GM21367 (cell line): ENCODE measurements around the gene CDKL1.
"Not testable (repeated sequence)": the region's sequence is repeated elsewhere in the genome, so short reads cannot be mapped to it uniquely, and the experiment has no call there.

Experiments
- ATAC-seq: cut with Tn5 transposase; IDR thresholded peaks from one replicate; pipeline ENCODE4 v1.9.1; 2021; ENCODE audit not compliant: unreplicated experiment

The CDKL1 gene

DNA sequence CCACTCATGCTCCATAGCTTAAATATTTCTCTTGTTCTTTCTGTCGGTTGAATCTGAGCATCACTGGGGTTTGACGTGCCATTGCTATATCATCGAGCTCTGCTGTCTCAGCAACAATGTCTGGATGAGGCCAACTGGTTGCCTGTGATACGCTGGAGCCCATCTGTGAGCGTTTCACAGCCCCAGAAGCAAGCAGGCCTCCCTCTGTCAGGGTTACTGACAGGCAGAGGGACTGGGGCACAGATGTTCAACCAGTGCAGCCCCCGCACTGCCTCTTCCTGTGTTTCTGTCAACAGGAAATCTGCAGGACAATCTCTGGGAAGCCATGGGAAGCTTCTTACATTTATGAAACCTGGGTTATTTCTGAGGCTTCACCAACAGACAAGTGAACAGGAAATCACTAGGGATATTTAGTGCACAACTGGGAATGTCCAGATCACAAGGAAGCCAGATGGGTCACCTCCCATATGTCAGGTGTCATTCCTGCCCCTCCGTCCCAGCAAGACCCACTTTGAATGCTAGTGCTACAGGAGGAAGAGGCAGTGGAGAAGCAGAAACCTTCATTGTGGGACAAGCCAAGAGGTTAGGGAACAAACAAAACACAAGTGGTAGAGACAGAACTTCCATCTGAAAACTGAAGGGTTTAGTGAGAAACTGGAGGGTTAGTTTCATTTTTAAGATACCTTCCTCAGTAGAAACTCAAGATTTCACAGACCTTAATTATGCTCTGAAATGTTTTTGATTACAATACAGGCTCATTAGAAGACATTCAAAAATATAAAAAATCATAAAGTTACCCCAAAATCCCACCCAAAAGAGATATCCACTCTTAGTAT lies 60.5 kb downstream of the CDKL1 start:
- ATAC-seq = no peak

DNA sequence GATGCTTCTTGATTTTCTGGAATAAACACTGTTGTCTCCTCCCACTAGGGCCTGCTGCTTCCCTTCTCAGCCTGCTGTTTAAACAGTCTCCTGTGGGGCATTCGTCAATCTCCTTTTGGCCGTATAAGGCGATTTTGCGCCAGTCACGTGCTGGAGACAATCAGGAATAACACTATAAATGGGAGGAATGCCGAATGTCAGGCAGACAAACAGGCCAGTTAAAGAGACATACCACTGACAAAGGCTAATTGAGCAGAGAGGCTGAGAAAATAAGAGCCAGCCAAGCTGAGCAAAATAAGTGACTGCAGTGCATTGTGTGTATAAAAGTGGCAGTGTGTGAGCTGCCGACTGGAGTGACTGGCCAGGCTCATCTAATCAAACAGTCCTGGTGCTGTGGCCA lies 61.3 kb downstream of the CDKL1 start:
- no peak for ATAC-seq

GRCh38 chr14:50334211-50334610 lies 62.5 kb downstream of the CDKL1 start:
- no peak for ATAC-seq

- ATAC-seq = no peak
Observed at GRCh38 chr14:50333014-50333509, 63.6 kb downstream of the CDKL1 start.

GRCh38 chr14:50331596-50331995 lies 65.1 kb downstream of the CDKL1 start:
- ATAC-seq = no peak

GRCh38 chr14:50321009-50321660 lies 75.5 kb downstream of the CDKL1 start:
- peak; percentile 79 for ATAC-seq

GRCh38 chr14:50320283-50320682 lies 76.4 kb downstream of the CDKL1 start:
- ATAC-seq = peak; percentile 49

- no peak for ATAC-seq
Observed at GRCh38 chr14:50319721-50320120, 77.0 kb downstream of the CDKL1 start.

DNA sequence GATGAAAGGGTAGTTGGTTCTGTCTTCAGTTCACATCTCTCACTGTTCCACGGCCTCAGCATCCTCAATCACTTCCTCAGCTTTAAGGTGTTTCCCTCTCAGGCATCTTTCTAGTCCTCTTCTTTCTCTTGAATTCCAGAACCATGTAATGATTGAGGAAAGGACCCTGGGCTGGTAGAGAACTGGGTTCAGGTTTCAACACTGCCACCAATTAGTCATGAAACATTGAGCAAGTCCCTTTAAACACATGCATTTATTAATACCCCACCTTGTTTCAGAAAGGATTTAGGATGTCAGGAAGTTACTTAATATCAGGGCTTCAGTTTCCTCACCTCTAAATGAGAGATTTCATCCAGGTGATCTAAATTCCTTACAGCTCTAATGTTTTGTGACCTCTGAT lies 77.4 kb downstream of the CDKL1 start:
- ATAC-seq = no peak

- ATAC-seq = no peak
Observed at GRCh38 chr14:50318031-50318626, 78.6 kb downstream of the CDKL1 start.

DNA sequence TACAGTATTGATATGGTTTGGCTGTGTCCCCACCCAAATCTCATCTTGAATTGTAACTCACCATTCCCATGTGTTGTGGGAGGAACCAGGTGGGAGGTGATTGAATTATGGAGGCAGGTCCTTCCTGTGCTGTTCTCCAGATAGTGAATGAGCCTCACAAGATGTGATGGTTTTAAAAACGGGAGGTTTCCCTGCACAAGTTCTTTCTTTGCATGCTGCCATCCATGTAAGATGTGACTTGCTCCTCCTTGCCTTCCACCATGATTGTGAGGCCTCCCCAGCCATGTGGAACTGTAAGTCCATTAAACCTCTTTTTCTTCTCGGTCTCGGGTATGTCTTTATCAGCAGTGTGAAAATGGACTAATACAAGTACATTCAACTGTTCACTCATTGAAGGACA lies 82.6 kb downstream of the CDKL1 start:
- not testable (repeated sequence) for ATAC-seq

DNA sequence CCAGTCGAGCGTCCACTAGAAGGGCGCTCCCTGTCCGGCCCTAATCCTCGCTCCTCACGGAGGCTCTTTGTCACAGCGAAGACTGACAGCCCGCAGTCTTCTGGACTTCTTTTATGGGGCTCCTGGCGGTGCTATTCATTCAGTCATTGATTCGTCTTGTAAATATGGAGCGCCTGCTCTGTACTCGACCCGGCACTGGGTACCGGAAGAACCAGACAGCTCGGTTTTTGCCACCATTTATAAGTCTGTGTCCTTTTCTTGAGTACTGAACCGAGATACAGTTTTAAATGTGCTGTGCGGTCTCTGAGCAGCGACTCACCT lies 84.0 kb downstream of the CDKL1 start:
- ATAC-seq = peak; percentile 9

DNA sequence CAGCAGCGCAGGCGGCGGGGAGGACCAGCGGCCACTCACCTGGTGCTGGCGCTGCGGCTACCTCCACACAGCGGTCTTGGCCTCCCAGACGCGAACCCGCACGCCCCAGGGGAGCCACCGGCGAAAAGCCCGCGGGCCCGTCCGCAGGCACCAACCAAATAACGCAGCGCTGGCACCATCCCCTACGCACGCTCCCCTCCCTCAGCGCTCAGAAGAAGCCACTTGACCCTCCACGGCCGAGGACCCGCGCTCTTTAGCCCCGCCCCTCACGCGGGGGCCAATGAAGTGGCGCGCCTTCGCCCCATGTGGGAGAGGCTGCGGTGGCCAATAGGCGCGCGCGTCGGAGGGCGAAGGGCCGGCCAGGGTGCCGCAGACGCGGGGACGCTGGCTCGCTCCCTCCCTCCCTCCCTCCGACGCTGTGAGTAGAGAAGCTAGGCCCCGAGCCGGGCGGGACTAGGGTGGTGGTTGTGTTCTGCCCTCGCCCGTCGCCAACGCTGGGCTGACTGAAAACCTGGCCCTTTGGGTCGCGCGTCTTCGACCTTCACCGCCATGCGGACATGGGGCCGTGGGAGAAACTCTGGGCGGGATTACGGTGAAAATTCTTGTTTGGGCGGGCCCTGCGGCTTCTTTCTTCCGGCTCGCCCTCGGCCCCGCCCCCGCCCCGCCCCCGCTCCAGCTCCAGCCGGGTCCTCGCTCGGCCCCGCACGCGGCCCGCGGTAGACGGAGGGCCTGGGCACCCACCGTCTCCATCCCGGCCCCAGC lies 84.5 kb downstream of the CDKL1 start, which contains the start of the genes DMAC2L and L2HGDH:
Gene DMAC2L (plus strand): TSS at position 353 of the 762 bp plus-strand sequence. CDS start 9,164 bp downstream, outside the sequence.
Gene L2HGDH (minus strand): TSS at position 258 of the 762 bp plus-strand sequence. CDS start 79 bp downstream, at position 179.
- ATAC-seq = peak; percentile 91

DNA sequence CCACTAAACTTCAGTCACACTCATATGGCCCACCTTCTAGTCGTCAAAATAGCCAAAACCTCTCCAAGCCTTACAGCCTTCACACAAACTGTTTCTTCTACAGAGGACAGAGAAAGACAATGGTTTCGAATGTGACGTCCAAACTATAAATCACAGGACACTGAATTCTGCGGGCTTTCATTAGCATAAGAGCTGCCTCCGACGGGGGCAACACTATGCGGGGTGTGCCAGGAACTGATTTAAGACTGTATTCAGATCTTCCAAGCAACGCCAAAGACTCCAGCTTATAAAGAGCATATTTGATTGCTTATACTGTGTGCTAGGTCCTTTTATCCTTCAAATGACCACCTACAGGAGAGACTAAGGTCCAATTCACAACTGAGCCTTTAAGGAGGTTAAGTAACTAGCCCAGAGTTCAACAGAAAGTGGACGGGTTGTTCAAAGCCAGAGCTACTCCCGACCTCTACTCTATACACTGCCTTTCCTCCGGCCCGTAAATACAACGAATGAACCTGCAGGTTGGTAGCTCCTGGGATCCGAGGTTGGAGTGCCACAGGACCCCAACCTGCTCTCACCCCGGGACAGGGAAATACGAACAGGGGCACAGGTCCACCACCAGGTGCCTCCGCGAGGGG lies 85.2 kb downstream of the CDKL1 start:
- ATAC-seq = no peak

DNA sequence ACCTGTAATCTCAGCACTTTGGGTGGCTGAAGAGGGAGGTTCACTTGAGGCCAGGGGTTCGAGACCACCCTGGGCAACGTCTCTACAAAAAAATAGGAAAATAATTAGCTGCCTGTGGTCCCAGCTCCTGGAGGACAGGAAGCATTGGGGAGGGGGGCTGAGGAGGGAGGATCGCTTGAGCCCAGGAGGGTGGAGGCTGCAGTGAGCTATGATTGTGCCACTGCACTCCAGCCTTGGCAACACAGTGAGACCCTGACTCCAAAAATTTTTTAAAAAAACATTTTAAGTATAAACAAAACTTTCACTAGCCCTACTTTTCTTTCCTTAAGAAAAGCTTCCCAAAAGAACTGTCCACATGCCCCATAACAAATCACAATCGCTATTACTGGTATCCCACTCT lies 86.2 kb downstream of the CDKL1 start:
- no peak for ATAC-seq

- no peak for ATAC-seq
Observed at GRCh38 chr14:50308363-50308915, 88.2 kb downstream of the CDKL1 start.

DNA sequence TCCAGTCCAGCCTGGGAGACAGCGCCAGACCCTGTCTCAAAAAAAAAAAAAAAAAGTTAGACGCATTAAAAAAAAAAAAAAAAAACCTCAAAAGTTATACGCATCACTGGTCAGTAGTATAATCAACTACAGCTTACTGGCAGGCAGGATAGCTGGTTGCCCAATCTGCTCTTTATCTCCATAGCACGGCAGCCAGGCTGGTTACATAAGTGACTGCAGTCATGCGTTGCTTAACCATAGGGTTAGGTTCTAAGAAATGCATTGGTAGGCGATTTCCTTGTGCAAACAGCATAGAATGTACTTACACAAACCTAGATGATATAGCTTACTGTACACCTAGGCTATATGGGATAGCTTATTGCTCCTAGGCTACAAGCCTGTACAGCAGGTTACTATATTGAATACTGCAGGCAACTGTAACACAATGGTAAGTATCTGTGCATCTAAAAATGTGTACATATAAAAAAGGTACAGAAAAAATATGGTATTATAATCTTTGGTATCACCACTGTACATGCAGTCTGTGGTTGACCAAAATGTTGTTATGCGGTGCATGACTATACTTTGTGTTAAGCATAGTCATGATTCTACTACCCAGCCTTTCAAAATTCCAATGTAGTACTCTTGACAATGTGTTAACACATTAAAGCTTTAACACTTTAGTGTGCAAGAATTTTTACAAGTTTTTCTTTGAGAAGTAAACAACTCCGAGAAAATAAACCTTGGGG lies 92.8 kb downstream of the CDKL1 start:
- no peak for ATAC-seq

DNA sequence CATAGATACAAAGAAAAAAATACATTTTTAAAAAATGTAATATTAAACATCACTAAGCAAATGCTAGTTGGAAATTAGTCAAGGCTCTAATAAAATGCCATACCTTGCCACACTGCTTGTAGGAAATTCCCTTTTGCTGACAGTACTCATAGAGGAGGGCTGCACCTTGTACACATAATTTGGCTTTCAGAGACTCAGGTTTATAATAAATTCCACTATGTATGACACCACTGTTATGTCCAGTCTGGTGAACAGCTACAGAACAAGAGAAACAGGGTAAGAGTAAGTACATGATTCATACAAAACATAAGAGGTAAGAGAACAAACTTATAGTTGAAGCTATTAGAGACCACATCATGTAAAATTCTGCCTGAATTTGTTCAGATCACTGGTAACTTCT lies 94.8 kb downstream of the CDKL1 start:
- no peak for ATAC-seq

GRCh38 chr14:50299585-50299984 lies 97.1 kb downstream of the CDKL1 start:
- ATAC-seq = no peak

- ATAC-seq = no peak
Observed at GRCh38 chr14:50290306-50290705, 106.4 kb downstream of the CDKL1 start.
